Left hindlimb (tissue), 1 donor: ENCODE data around the gene TOX2.

Source experiments
- DNase-seq: peaks from one replicate; pipeline ENCODE4 v3.0.0-alpha.2; 2018

The TOX2 gene

DNA sequence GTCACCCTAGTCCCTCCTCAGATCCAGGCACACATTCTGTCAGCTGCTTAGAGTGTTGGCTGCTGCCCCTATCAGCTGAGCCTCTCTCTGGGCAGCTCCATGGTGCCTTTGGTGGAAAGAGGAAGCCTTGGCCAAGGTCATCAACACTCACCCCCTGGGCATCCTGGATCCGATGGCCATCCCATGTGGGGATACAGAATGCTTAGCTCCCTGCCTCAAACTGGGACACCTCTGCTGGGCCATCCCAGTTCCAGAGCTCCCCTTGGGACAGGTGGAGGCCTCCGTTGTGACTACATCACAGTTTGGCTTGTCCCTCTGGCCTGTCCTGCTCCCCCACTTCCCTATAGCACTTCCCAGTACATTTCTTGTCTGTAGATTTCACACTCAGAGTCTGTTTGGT is 45.6 kb downstream of the TOX2 start:
- no peak for DNase-seq

DNA sequence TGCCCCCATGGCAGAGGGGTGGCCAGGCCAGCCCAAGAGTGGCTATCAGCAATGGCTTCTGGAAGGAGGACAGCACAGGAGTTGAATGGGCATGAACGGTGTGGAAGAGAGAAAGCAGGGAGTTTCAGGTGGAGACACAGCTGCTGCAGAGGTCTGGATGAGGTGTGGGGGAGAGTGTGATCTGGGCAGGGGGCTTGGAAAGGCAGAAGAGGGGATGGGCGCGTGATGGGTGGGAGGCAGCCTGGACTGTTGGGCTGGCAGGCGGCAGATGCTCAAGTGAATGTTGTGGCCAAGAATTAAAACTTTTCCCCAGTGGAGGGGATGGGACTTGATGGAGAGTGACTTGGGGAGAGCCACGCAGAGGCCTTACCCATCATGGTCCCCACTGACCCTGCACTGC is 46.5 kb downstream of the TOX2 start:
- no peak for DNase-seq

DNA sequence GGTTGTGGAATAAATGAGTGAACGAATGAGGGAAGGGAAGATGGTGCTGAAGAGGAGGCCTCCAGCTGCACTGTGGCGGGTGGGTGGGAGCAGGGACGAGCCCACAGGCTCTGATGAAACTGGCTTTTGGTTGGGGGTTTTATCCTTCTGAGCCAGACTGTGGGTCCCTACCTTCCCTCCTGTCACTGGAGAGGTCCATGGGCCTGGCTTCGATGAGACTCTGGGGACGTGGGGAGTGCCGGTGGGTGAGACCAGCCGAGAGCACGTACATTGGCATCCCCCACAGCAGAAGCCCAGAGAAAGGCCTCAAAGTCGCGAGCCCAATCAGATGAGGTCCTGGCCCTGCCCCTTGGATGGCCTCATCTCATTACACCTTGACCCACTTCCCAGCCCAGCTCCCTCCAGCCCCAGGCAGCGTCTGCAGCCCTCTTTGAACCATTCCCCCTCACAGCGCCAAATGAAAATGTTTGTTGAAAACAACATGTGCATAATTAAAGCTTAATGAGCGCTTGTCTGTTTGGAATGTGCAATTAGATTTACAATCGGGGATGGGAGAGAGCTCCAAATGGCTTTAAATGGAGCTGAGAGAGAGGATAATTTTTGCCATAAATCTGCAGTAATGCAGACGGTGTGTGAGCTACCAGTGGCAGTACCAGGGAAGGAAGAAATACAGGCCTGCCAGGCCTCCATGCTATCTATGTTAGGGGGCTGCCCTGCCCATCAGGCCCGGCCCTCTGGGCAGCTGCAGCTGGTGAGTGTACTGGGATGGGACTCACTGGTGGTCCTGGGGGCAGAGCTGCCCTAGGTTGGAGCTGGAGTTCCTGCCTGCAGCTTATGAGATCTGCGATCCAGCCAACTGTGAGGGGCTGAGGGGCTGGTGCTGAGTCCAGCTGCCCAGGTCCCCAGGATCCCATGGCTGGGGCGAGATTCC is 47.2 kb downstream of the TOX2 start:
- no peak for DNase-seq

DNA sequence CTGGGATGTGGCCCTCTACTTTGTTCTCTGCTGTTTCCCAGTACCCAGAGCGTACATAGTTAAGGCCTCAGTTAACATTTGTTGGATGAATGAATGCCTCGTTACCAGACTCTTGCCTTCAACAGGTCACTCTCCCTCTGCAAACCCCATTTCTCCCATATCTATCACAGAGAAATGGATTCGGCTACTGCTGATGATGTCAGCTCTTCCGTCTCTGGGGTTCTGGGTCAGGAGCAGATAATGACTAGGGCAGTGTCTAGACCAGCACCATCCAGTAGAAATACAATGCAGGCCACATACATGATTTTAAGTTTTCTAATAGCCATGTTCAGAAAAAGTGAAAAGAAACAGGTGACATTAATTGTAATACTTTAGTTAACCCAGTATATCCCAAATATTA is 47.9 kb downstream of the TOX2 start:
- DNase-seq = no peak

DNA sequence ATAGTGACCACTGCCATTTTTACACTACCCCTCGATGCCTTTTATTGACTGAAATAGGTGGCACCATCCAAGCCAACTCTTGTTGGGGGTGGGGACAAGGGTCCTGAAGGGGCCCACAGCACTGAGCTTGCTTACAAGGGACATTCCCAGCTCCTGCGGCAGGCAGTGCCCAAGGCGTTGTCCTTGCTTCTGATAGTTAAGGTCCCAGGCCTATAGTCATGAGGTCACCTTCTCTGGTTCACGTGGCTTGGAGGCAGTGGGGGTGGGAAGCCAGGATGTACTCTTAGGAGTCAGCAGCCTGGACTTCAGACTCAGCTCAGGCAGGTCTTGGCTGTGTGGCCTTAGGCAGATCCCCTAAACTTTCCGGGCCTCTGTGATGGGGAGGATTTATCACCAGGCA is 48.6 kb downstream of the TOX2 start:
- DNase-seq = no peak

DNA sequence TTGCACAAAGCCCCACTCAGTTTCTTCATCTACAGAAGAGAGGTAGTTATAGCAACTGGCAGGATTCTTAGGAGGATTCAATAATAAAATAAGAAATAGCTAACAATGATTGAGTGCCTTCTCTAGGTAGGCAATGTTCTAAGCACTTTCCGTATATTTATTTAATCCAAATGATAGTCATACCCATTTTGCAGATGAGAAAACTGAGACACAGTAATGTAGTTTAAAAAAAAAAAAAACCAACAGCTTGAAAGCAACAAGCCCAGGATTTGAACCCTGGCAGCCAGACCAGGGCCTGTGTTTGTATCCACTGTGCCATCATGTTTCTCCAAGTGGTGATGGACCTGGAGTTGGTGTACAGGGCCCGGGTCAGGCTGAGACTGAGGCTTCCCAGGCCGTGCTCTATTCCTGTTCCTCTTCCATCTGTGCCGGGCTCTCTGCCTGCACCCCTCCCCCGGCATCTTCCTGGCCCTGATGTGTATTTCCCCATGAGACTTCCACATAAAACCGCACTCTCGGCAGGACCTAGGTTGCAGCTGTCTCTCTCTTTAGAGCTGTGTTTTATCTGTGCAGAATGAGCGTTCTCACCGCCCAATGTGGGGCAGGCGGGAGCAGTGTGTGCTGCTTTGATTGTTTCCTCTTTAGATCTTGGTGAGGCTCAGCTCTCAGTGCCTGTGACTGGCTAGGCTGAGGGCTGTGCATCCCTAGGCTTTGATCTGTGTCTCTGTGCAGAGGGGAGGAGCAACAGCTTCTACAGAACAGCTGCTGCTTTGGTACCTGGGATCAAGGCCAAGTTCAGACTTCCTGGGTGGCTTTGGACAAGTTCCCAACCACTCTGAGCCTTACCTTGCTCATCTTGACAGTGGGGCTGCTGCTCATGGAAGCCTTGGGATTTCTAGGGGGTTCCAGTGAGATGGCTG is 49.5 kb downstream of the TOX2 start:
- peak; percentile 73 for DNase-seq

- no peak for DNase-seq
Measured at GRCh38 chr20:43968341-43969000, 53.8 kb downstream of the TOX2 start.

DNA sequence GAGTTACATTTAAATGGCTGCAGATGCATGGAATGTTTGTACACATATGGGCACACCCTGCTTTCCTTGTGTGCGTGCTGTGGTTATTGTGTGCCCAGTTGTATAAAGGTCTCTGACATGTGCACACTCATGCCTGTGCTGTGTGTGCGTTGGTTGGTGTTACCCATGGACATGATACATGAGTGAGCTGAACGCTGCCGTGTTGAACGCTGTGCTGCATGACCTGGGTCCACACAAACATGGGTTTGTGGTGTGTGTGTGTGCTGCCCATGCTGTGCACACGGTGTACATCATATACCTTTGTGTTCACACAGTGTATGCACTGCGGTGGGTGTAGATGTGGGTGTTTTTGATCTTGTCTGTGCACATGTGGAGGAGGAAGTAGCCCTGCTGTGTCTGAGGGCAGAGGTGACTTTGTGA is 54.4 kb downstream of the TOX2 start:
- DNase-seq = no peak

- DNase-seq = no peak
Measured at GRCh38 chr20:43969501-43970182, 55.0 kb downstream of the TOX2 start.

DNA sequence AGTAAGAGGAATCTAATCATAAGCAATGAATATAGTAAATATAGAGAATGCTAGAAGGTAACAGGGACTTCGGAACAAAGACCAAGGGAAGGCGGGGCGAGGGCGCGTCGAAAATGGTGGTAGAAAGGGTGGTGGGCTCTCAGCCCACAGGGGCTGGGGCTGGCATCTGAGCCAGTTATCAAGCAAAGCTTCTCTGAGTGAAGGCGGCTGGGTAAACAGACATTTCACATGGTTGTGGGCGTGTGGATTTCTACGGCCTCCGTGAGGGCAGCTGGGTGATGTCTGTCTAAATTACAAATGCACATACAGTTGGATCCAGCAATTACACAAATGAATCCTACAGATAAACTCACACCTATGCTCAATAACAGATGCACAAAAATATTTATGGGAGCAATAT is 56.6 kb downstream of the TOX2 start:
- DNase-seq = no peak

GRCh38 chr20:43972051-43972450 is 57.4 kb downstream of the TOX2 start:
- DNase-seq = no peak

DNA sequence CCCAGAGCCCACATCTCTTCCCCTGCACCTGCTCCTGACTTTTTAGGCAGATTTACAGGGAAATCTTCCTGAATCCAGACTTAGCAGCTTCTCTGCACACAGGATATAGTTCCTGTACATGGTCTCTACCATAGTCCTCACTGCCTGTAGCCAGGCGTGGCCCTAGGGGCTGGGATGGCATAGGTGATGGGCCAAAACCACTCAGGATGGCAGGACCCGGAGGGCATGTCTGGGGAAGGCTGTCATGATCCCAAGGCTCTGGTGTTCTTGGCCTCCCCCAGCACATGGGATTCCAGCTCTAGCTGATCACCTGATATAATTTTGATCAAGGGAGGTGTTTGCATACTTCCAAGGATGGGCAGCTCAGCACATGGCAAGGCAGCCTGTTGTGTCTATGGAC is 58.0 kb downstream of the TOX2 start:
- no peak for DNase-seq

DNA sequence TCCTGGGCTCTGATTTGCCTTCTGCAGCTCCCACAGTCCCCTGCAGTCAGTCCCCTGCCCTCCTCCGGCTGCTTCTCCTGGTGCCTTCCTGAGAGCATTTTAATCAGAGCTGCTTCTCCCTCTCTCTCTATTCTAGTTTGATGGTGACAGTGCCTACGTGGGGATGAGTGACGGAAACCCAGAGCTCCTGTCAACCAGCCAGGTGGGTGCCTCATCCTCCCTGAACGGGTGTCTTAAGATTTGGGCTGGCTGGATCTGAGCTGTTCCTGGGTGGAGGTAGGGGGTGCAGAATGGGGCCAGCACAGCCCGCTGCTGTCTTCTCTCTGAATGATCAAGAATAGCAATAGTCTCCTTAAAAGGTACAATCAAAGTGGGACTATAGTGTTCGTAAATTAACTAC is 58.6 kb downstream of the TOX2 start:
- DNase-seq = no peak

GRCh38 chr20:43973671-43974450 is 59.2 kb downstream of the TOX2 start:
- DNase-seq = no peak

DNA sequence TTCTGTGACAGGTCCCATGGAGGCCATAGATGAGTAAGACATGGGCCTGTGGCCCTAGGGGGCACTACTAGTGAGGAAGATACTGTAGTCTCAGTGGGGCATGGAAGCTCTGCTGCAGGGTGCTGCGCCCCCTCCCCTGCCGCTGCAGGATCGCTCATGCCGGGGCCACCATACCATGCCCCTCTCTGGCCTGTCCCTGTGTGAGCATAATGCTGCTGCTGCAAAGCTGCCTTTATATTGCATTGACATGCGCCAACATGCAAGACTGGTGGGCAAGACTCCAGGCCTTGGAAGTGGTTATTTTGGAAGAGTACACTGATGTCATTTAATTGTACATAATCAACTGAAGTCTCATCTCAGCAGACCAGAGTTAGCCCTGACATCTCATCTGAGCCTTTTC is 60.0 kb downstream of the TOX2 start:
- no peak for DNase-seq

GRCh38 chr20:43975096-43975768 is 60.6 kb downstream of the TOX2 start:
- DNase-seq = no peak

DNA sequence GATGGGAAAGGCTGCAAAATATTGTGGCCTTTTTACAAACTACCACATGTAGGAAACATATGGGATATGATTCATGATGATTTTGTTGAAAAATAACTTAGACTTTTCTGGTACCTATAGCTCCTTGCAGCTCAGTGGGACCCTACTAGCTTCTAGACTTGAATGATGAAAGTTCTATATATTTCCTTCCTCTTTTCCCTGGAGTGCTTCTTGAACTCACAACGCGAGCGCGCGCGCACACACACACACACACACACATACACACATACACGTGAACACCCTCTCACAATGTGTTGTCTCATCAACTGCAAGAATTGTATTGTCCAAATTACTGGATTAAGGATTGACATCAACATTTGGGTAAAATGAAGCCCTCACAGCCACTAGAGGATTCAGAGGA is 61.9 kb downstream of the TOX2 start:
- DNase-seq = no peak

- no peak for DNase-seq
Measured at GRCh38 chr20:43977252-43977651, 62.6 kb downstream of the TOX2 start.

- no peak for DNase-seq
Measured at GRCh38 chr20:43977962-43978361, 63.3 kb downstream of the TOX2 start.

GRCh38 chr20:43979576-43980105 is 65.0 kb downstream of the TOX2 start:
- no peak for DNase-seq

- no peak for DNase-seq
Measured at GRCh38 chr20:43981540-43981939, 66.9 kb downstream of the TOX2 start.
